GM10266 (cell line): ENCODE measurements around the gene ANAPC1.

Experiments
- DNase-seq: peaks from one replicate; pipeline ENCODE4 v3.0.0; 2012; ENCODE audit errors: extremely low spot score
- TF ChIP-seq, protein P1 (sequence below): IDR thresholded peaks from 2 replicates; pipeline ENCODE4 v1.5.1; 2012; ENCODE audit warnings: mild to moderate bottlenecking, low read depth; ENCODE audit not compliant: control insufficient read depth, insufficient read depth; ENCODE audit errors: missing control alignments

ANAPC1 gene

GRCh38 chr2:111883661-111884591 lies at the start of gene ANAPC1:
Gene ANAPC1, minus strand, starts transcription at chr2:111884193. Its CDS starts 3,368 bp downstream, at chr2:111880825.
- TF ChIP-seq, protein P1, sequence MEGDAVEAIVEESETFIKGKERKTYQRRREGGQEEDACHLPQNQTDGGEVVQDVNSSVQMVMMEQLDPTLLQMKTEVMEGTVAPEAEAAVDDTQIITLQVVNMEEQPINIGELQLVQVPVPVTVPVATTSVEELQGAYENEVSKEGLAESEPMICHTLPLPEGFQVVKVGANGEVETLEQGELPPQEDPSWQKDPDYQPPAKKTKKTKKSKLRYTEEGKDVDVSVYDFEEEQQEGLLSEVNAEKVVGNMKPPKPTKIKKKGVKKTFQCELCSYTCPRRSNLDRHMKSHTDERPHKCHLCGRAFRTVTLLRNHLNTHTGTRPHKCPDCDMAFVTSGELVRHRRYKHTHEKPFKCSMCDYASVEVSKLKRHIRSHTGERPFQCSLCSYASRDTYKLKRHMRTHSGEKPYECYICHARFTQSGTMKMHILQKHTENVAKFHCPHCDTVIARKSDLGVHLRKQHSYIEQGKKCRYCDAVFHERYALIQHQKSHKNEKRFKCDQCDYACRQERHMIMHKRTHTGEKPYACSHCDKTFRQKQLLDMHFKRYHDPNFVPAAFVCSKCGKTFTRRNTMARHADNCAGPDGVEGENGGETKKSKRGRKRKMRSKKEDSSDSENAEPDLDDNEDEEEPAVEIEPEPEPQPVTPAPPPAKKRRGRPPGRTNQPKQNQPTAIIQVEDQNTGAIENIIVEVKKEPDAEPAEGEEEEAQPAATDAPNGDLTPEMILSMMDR: no peak
- peak; percentile 87 for DNase-seq

DNA sequence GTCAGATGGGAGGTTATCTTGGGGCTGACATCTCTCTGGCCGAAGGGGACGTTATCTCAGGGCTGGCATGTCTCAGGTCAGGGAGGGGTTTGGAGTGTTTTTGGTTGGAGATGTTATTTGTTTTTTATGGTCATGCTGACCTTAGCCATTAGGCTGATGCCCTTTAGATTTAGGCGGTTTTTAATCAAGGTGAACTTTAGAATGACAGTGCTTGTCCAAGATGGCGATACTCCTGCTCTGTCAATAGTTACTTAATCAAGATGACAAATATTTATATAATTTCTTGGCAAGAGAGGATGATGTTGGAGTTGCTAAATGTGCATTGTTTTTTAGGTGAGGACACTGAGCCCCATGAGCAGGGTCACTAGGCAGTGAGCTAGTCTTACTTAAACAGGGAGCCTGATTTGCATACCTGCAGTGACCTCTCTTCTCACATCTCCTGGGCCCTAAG lies 48.9 kb upstream of the ANAPC1 start:
- TF ChIP-seq, protein P1: no peak
- DNase-seq: no peak

DNA sequence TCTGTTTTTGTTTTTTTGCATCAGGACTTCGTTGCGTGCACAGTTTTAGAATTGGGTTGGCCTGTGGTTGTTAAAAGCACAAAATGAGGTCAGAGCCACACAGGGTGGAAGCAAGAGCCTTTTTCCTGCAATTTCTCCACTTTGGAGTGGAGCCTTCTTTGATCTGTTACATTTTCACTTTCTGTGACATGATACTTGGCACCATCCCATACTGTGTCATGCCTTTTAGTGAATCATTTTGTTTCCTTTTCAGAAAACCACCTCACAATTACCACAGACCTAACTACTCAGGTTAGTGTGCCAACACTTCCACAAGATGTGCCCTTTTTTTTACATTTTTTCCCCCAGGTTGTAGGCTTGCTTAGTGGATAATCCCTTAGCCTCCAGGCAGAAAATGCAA lies 46.9 kb upstream of the ANAPC1 start:
- no peak for DNase-seq
- TF ChIP-seq, protein P1: no peak

DNA sequence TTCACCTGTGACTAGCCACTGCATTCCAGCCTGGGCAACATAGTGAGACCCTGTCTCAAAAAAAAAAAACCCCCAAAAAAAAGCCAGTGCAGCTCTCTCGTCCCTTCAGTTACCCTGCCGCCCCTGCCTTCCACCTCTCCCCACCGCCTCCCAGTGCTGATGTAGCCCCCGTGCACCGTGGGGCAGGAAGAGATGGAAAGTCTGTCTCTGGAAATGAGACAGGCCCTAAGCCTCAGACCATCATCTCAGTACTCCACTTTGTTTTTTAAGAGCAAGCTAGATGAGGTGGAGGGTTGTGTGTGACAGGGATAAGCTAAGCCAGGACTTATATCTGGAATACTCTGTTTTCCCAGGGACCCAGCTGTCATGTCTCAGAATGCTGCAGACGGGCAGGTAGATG lies 46.4 kb upstream of the ANAPC1 start:
- no peak for DNase-seq
- TF ChIP-seq, protein P1: no peak

DNA sequence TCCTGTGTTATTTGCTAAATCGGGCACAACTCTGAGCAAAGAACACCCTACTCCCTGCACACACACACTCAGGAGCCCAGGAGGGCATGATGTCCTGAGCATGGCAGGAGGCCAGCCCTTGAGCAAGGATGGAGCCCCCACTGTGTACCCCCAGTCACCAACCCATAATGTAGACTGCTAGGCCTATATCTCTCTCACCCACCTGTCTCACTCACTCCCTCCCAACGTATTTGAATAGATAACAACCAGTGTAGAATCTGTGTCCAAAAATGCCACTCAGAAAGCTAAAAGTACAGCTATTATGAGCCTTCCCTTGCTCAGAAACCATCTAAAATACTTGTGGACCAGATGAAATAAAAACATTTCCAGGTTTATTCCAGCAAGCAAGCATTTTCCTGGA lies 43.7 kb upstream of the ANAPC1 start:
- DNase-seq: no peak
- TF ChIP-seq, protein P1: no peak

GRCh38 chr2:111924617-111925107 lies 40.7 kb upstream of the ANAPC1 start:
- DNase-seq: no peak
- TF ChIP-seq, protein P1: no peak

DNA sequence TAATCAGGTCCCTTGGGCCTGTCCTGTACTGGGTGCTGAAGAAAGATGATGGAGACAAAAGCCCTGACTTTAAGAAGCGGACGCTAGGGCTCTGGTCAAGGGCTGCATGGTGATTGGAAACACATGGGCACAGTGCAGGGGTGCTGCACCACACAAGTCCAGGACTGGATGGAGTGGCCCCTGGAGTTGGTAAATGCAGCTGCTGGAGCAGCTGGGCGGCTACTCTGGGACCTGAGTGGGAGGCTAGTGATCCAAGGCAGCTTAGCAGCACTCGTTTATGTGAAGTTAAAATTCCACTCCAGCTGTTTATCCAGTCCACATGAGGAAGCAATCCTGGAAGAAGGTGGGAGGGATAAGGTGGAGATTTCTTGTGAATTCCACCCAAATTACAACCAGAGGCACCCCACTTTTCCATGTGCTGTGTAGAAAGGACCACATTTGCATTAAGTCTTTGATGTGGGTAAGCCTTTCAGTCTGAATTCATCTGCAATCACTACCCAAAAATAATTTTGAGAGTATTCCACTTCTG lies 39.3 kb upstream of the ANAPC1 start:
- DNase-seq: no peak
- TF ChIP-seq, protein P1: no peak
